SW480 (cell line): ENCODE data around the gene GNAT1.

Experiments used
- DNase-seq: peaks from one replicate; pipeline ENCODE4 v3.0.0-alpha.2; 2016; ENCODE audit warnings: low spot score

GNAT1 gene

GRCh38 chr3:50190936-50191660 lies at the start of gene GNAT1:
GNAT1 (plus strand) TSS chr3:50191610; CDS start chr3:50191726, 116 bp downstream.
- no peak for DNase-seq

- no peak for DNase-seq
These were observed 45.0 kb upstream of the GNAT1 start for GRCh38 chr3:50146316-50146901.

GRCh38 chr3:50147016-50147415 lies 44.4 kb upstream of the GNAT1 start:
- no peak for DNase-seq

GRCh38 chr3:50147447-50147846 lies 44.0 kb upstream of the GNAT1 start:
- no peak for DNase-seq

- DNase-seq, result no peak
These were observed 43.5 kb upstream of the GNAT1 start for GRCh38 chr3:50147861-50148260.

- no peak for DNase-seq
These were observed 41.0 kb upstream of the GNAT1 start for GRCh38 chr3:50150404-50150750.

- no peak for DNase-seq
These were observed 40.3 kb upstream of the GNAT1 start for GRCh38 chr3:50150863-50151686.

- no peak for DNase-seq
These were observed 39.7 kb upstream of the GNAT1 start for GRCh38 chr3:50151728-50152127.

GRCh38 chr3:50153782-50154475 lies 37.5 kb upstream of the GNAT1 start:
- no peak for DNase-seq

GRCh38 chr3:50154476-50154839 lies 37.0 kb upstream of the GNAT1 start:
- peak; percentile 53 for DNase-seq

- peak; percentile 69 for DNase-seq
These were observed 36.4 kb upstream of the GNAT1 start, which contains the start of gene SEMA3F for GRCh38 chr3:50154840-50155490. SEMA3F (plus strand) TSS chr3:50155324; CDS start chr3:50159623, 4,299 bp downstream.

- DNase-seq, result no peak
These were observed 35.9 kb upstream of the GNAT1 start for GRCh38 chr3:50155491-50155878.

- DNase-seq, result no peak
These were observed 35.5 kb upstream of the GNAT1 start for GRCh38 chr3:50155891-50156290.

GRCh38 chr3:50156549-50157493 lies 34.6 kb upstream of the GNAT1 start:
- no peak for DNase-seq

GRCh38 chr3:50157827-50158529 lies 33.4 kb upstream of the GNAT1 start:
- DNase-seq, result no peak

GRCh38 chr3:50158530-50159146 lies 32.8 kb upstream of the GNAT1 start:
- no peak for DNase-seq

GRCh38 chr3:50160561-50160983 lies 30.8 kb upstream of the GNAT1 start:
- DNase-seq, result no peak

GRCh38 chr3:50161320-50161719 lies 30.1 kb upstream of the GNAT1 start:
- DNase-seq, result no peak

GRCh38 chr3:50162034-50162883 lies 29.2 kb upstream of the GNAT1 start:
- no peak for DNase-seq
